Measurements from ENCODE around the gene HMGA1. TPM values are rescaled to one million over a fixed set of nuclear protein-coding genes. Genes with fewer than 3 reads are reported as not detected.

Gene HMGA1
- total and polyA plus RNA-seq, 8 donors: 17.0 to 38.7 (median 21.5) TPM

DNA sequence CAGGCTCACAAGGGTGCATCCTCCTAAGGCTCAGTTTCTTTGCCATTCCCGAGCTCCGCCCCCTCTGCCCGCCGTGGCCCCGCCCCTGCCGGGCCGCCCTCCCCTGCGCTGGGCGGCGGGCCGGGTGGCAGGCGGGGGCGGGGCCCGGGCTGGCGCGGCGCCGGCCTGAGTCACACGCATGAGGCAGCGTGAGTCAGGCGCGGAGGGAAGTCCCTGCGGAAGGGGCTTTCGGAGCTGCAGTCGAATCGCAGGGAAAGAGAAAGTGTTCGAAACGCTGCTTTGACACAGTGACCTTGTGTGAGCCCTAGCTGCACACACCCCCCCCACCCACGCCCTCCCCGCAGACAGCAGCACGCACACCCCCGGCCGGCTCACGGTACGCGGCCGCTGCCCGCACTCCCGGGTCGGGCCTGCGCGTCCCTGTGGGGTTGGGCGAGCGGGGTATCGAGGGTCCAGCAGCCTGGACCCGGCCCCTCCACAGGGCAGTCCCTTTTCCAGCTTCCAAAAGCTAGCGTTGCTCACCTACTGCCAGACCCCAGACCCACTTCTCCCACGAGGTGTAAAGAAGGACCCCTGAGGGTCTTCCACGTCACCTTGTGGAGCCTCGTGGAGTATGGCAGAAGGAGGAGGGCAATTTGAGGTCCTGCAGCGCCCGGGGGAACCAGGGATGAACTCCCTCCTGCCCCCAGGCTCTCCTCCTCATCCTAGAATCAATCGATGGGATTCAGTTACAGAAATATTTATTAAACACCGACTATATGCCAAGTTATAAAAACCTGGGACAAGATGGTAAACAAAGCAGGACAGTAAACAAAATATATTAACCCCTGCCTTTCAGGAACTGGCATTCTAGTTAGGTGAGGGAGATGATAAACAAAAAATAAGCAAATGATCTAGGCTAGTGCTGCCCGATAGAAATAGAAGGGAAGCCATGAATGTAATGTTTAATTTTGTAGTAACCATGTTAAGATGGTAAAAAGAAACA is 12.4 kb upstream of the HMGA1 start:
- Histone ChIP-seq H3K4me1 (peaks cover 0 to 5% (median 0%) of the 10 kb centered on the region in 3 donors), H3K27ac (peak overlapping the region; percentile 84 to 94 (median 88)), H3K27me3 (no peaks in the 10 kb centered on the region), H3K36me3 (no peaks in the 10 kb centered on the region), H3K9me3 (no peaks in the 10 kb centered on the region), H3K4me3 (peak overlapping the region; percentile 44 to 55 (median 48))
- ATAC-seq (peak; percentile 96 to 100 (median 99)), FAIRE-seq (no peak), DNase-seq (peak; percentile 87 to 98 (median 95))
- intact Hi-C loops (cut with DNase I): no loop called here
- WGBS, 2 donors: 2 to 3% methylated on average over 46 to 55 of the region's 55 CpGs
- TF ChIP-seq, protein P1, sequence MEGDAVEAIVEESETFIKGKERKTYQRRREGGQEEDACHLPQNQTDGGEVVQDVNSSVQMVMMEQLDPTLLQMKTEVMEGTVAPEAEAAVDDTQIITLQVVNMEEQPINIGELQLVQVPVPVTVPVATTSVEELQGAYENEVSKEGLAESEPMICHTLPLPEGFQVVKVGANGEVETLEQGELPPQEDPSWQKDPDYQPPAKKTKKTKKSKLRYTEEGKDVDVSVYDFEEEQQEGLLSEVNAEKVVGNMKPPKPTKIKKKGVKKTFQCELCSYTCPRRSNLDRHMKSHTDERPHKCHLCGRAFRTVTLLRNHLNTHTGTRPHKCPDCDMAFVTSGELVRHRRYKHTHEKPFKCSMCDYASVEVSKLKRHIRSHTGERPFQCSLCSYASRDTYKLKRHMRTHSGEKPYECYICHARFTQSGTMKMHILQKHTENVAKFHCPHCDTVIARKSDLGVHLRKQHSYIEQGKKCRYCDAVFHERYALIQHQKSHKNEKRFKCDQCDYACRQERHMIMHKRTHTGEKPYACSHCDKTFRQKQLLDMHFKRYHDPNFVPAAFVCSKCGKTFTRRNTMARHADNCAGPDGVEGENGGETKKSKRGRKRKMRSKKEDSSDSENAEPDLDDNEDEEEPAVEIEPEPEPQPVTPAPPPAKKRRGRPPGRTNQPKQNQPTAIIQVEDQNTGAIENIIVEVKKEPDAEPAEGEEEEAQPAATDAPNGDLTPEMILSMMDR (IDR thresholded peaks at IDR 0.05): no peak

DNA sequence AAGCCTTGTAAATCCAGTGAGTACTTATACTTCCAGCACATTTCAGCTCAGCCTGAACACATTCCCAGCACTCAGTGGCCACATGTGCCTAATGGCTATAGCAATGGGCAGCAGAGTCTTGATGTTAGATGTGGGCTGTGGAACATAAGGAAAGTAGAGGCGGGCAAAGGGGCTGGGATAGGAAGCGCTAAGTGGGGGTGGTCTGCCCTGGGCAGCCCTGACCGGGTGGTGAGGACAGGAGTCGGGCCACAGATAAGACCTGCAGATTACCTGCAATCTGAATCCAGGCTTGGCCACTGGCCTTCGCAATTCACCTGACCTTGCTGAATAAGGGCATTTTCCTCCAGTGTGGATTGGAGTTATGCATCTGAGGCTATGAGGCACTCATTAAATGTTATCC is 11.1 kb upstream of the HMGA1 start:
- TF ChIP-seq, protein P1 (IDR thresholded peaks at IDR 0.05): no peak
- intact Hi-C loops (cut with DNase I): no loop called here
- ATAC-seq (no peak), DNase-seq (no peak), FAIRE-seq (no peak)
- no peak overlapping the region for H3K27ac ChIP-seq
- H3K4me3 ChIP-seq: no peak overlapping the region
- H3K4me1 ChIP-seq: peaks cover 0 to 5% (median 0%) of the 10 kb centered on the region in 3 donors
- no peaks in the 10 kb centered on the region for H3K9me3 ChIP-seq
- no peaks in the 10 kb centered on the region for H3K36me3 ChIP-seq
- H3K27me3 ChIP-seq: no peaks in the 10 kb centered on the region
- 70 to 81% methylated on average over 5 of the region's 5 CpGs for WGBS, 2 donors

DNA sequence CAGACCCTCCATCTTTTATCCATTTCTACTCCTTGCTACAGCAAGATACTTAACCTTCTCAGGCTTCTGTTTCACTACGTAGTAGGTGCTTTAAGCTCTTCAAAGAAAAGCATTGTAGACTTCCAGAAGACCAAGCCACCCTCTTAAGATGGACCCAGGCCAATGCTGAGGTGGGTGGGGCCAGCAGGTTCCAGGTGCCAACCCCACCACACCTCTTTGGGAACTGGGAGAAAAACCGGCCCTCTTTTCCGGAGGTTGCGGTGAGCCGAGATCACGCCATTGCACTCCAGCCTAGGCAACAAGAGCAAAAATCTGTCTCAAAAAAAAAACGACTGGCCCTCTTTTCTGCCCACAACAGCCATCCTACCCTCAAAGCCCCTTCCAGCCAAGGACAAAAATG is 10.6 kb upstream of the HMGA1 start:
- DNase-seq: no peak
- no peak for ATAC-seq
- Histone ChIP-seq H3K36me3 (no peaks in the 10 kb centered on the region), H3K27me3 (no peaks in the 10 kb centered on the region), H3K4me1 (peaks cover 0 to 5% (median 0%) of the 10 kb centered on the region in 3 donors), H3K9me3 (no peaks in the 10 kb centered on the region), H3K27ac (no peak overlapping the region), H3K4me3 (no peak overlapping the region)
- TF ChIP-seq, protein P1 (IDR thresholded peaks at IDR 0.05): no peak
- intact Hi-C loops (cut with DNase I): no loop called here
- FAIRE-seq: no peak
- WGBS, 2 donors: 76 to 83% methylated on average over 7 of the region's 7 CpGs

DNA sequence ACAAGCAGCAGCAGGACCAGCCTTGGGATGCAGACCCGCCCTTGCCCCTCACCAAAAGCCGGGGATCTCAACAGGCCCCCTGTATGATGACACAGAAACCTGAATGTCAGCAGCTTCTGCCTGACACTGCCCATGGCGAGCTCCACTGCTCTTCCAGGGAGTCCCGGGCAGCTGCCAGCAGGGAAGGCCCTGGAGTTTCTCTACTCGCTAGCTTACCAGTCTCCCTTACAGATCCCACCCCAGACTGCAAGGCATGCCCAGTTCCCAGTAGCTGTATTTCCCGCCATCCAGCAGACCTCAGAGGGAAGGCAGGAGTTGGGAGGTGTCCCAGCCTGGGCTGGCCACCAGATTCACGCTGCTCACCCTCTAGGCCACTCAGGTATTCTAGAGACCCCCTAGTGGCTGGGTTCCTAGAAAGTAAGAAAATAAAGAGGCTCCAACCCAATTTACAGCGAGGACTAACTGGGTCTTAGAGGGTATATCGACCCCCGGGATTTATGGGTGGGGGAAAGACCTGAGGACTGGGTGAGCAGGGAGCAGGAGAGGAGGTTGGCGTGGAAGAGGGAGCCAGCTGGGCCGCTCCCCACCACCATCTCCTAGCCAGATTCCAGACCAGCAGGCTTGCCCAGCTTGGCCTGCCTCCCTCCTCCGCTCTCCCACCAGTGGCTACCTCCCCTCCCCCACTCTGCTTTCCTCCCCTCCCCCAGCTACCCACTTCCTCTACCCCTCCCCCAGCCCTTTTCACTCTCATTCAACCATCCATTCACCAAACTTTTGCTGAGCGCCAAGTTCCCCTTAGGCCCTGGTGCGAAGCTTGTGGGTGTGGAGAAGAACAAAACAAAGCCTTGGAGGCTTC is 9.7 kb upstream of the HMGA1 start:
- Histone ChIP-seq H3K36me3 (no peaks in the 10 kb centered on the region), H3K27ac (no peak overlapping the region), H3K4me3 (no peak overlapping the region), H3K4me1 (peaks cover 0 to 5% (median 0%) of the 10 kb centered on the region in 3 donors), H3K27me3 (no peaks in the 10 kb centered on the region), H3K9me3 (no peaks in the 10 kb centered on the region)
- intact Hi-C loops (cut with DNase I): no loop called here
- 89 to 91% methylated on average over 15 of the region's 15 CpGs for WGBS, 2 donors
- DNase-seq (no peak), FAIRE-seq (no peak), ATAC-seq (no peak)
- TF ChIP-seq, protein P1 (IDR thresholded peaks at IDR 0.05): no peak

All from pancreas (tissue), 10 donors.